WTC11 (cell line): Measurements from ENCODE around the gene CPHXL2.

Source experiments
- CTCF ChIP-seq: fragments of 200-600 bp; IDR thresholded peaks from 2 replicates; pipeline ENCODE4 v1.8.0; 2022; ENCODE audit warnings: antibody characterized with exemption
- ETV6 ChIP-seq: sonication (generic); formaldehyde crosslinking; IDR thresholded peaks from 2 replicates; pipeline ENCODE4 v1.8.1; 2022; ENCODE audit warnings: mild to moderate bottlenecking, missing genetic modification reagents
- NR2C2 ChIP-seq: sonication (generic); formaldehyde crosslinking; IDR thresholded peaks from 2 replicates; pipeline ENCODE4 v1.8.0; 2022; ENCODE audit warnings: mild to moderate bottlenecking, missing genetic modification reagents
- ZNF138 ChIP-seq: sonication (generic); formaldehyde crosslinking; conservative IDR thresholded peaks from 2 replicates; pipeline ENCODE4 v1.8.1; 2022; ENCODE audit warnings: mild to moderate bottlenecking, moderate library complexity, missing genetic modification reagents
- TF ChIP-seq, protein P1 (sequence below): sonication (generic); formaldehyde crosslinking; IDR thresholded peaks from 2 replicates; pipeline ENCODE4 v1.8.1; 2023; ENCODE audit warnings: mild to moderate bottlenecking, missing genetic modification reagents, borderline replicate concordance

GRCh38 chr16:75676909-75677308 is at the start of gene CPHXL2:
- TF ChIP-seq CTCF (no peak), ZNF138 (no peak), ETV6 (CRISPR knock-in tag) (no peak), NR2C2 (CRISPR knock-in tag) (no peak)
- TF ChIP-seq, protein P1, sequence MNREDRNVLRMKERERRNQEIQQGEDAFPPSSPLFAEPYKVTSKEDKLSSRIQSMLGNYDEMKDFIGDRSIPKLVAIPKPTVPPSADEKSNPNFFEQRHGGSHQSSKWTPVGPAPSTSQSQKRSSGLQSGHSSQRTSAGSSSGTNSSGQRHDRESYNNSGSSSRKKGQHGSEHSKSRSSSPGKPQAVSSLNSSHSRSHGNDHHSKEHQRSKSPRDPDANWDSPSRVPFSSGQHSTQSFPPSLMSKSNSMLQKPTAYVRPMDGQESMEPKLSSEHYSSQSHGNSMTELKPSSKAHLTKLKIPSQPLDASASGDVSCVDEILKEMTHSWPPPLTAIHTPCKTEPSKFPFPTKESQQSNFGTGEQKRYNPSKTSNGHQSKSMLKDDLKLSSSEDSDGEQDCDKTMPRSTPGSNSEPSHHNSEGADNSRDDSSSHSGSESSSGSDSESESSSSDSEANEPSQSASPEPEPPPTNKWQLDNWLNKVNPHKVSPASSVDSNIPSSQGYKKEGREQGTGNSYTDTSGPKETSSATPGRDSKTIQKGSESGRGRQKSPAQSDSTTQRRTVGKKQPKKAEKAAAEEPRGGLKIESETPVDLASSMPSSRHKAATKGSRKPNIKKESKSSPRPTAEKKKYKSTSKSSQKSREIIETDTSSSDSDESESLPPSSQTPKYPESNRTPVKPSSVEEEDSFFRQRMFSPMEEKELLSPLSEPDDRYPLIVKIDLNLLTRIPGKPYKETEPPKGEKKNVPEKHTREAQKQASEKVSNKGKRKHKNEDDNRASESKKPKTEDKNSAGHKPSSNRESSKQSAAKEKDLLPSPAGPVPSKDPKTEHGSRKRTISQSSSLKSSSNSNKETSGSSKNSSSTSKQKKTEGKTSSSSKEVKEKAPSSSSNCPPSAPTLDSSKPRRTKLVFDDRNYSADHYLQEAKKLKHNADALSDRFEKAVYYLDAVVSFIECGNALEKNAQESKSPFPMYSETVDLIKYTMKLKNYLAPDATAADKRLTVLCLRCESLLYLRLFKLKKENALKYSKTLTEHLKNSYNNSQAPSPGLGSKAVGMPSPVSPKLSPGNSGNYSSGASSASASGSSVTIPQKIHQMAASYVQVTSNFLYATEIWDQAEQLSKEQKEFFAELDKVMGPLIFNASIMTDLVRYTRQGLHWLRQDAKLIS: no peak
